Activated CD8-positive, alpha-beta T cell treated with anti-CD3 and anti-CD28 coated beads for 36 hours (primary cell): ENCODE data around the gene SHANK2. TPM values are rescaled to one million over a fixed set of nuclear protein-coding genes. Genes with fewer than 3 reads are reported as not detected.

Source experiments
- ATAC-seq: fragments of 200-7000 bp; cut with Tn5 transposase; one replicate; pipeline ENCODE4 v1.10.0; 2021; ENCODE audit warnings: mild to moderate bottlenecking, moderate library complexity
- CTCF ChIA-PET: fragments of 350-600 bp; sonication (Branson Sonifier 250); formaldehyde crosslinking; loops from one replicate; lab custom pipeline; 2021; ENCODE audit warnings: antibody characterized with exemption; lab: Charles Lee
- POLR2A ChIA-PET: fragments of 350-600 bp; sonication (Branson Sonifier 250); formaldehyde crosslinking; loops from one replicate; lab custom pipeline; 2021; ENCODE audit warnings: antibody characterized with exemption; lab: Charles Lee
- DNase-seq: peaks from one replicate; pipeline ENCODE4 v3.0.0-alpha.2; 2020
- H3K27ac Mint-ChIP-seq: one replicate; pipeline ENCODE4 v1.8.0; 2021; ENCODE audit warnings: mild to moderate bottlenecking, mixed read lengths
- H3K27me3 Mint-ChIP-seq: one replicate; pipeline ENCODE4 v1.8.0; 2021; ENCODE audit warnings: mixed read lengths
- H3K36me3 Mint-ChIP-seq: one replicate; pipeline ENCODE4 v1.8.0; 2021; ENCODE audit warnings: low read depth, mixed read lengths
- H3K4me1 Mint-ChIP-seq: one replicate; pipeline ENCODE4 v1.8.0; 2021; ENCODE audit warnings: low read depth, mixed read lengths
- H3K4me3 Mint-ChIP-seq: one replicate; pipeline ENCODE4 v1.8.0; 2021; ENCODE audit warnings: mild to moderate bottlenecking, moderate library complexity, mixed read lengths
- H3K9me3 Mint-ChIP-seq: one replicate; pipeline ENCODE4 v1.8.0; 2021; ENCODE audit warnings: mixed read lengths
- intact Hi-C: fragments of 100-400 bp; cut with micrococcal nuclease; formaldehyde crosslinking; loops from one replicate; pipeline ENCODE4 v1.10.0; 2022
- total RNA-seq, 2 experiments: library from RNA; stranded (reverse); gene quantifications; one replicate each; pipeline ENCODE4 v1.2.3, GENCODE V29; 2021
- TF ChIP-seq, protein P1 (sequence below): fragments of 200-600 bp; IDR thresholded peaks from one replicate; pipeline ENCODE4 v1.8.0; 2022; ENCODE audit warnings: antibody characterized with exemption, mild to moderate bottlenecking

SHANK2 gene
- total RNA-seq, 2 experiments from 2014 or later, result not detected

DNA sequence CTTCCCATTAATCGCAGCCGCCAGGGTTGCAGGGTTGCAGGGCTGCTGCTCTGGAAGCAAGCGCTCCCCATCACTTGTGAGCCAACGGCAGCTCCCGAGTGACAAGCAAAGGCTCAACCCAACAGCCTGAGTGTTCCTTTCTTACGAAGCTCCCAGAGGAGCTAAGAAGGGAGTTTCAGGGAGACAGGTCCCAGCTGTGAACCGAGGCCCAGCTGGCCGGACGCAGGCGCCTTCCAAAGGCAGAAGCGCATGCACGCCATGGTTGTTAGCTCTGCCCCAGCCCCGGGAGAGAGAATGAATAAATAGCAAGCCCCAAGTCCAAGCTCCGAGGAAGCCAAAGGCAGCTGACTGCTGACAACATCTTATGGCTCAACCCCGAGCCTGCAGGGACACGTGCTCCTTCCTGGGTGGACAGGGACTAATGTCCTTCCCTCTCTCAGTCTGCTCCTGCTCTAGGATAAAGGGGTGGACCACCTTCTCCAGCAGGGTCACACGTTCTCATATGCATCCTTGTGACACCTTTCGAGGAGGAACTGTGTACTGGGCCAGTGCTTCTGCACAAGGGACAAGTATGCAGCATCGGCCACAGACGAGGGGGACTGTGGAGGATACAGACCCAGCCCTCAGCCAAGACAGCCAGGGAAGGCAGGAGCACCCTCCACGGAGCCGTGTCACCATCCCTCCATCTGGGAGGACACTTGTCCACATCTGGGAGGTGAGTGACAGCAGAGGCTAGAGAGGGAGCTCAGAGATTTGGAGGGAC lies 29.9 kb downstream of the SHANK2 start:
- TF ChIP-seq, protein P1, sequence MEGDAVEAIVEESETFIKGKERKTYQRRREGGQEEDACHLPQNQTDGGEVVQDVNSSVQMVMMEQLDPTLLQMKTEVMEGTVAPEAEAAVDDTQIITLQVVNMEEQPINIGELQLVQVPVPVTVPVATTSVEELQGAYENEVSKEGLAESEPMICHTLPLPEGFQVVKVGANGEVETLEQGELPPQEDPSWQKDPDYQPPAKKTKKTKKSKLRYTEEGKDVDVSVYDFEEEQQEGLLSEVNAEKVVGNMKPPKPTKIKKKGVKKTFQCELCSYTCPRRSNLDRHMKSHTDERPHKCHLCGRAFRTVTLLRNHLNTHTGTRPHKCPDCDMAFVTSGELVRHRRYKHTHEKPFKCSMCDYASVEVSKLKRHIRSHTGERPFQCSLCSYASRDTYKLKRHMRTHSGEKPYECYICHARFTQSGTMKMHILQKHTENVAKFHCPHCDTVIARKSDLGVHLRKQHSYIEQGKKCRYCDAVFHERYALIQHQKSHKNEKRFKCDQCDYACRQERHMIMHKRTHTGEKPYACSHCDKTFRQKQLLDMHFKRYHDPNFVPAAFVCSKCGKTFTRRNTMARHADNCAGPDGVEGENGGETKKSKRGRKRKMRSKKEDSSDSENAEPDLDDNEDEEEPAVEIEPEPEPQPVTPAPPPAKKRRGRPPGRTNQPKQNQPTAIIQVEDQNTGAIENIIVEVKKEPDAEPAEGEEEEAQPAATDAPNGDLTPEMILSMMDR, result no peak
- Mint-ChIP-seq H3K27me3 (peaks cover 2% of the 10 kb centered on the region), H3K9me3 (peaks cover 19% of the 10 kb centered on the region), H3K36me3 (no peaks in the 10 kb centered on the region), H3K4me3 (no peak overlapping the region), H3K27ac (no peak overlapping the region), H3K4me1 (no peaks in the 10 kb centered on the region)
- ATAC-seq, result no peak
- intact Hi-C loops, result no loop called here
- POLR2A ChIA-PET, result no interaction called here
- CTCF ChIA-PET, result no interaction called here
- no peak for DNase-seq

DNA sequence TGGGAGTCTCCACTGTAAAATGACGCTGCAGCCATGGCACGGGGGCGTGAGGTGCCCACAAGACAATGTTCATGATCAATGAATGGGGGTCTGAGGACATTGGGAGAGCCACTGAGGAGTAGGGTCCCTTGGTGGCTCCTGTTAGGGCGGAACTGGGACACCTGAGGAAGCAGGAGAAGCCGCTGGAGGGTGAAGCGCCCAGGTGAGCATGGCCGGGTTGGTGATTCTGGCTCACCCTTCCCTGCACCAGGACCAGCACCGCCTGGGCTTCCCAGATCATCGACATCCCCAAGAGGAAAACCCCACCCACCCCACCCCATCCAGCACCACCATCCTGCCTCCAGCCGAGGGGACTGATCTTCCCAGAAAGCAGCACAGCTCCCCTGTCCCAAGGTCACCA lies 30.6 kb downstream of the SHANK2 start:
- peaks cover 2% of the 10 kb centered on the region for H3K27me3 Mint-ChIP-seq
- TF ChIP-seq, protein P1, result no peak
- intact Hi-C loops, result no loop called here
- H3K9me3 Mint-ChIP-seq, result peaks cover 12% of the 10 kb centered on the region
- DNase-seq (no peak), ATAC-seq (no peak)
- H3K4me3 Mint-ChIP-seq, result no peak overlapping the region
- CTCF ChIA-PET, result no interaction called here
- H3K36me3 Mint-ChIP-seq, result no peaks in the 10 kb centered on the region
- H3K27ac Mint-ChIP-seq, result no peak overlapping the region
- POLR2A ChIA-PET, result no interaction called here
- no peaks in the 10 kb centered on the region for H3K4me1 Mint-ChIP-seq

DNA sequence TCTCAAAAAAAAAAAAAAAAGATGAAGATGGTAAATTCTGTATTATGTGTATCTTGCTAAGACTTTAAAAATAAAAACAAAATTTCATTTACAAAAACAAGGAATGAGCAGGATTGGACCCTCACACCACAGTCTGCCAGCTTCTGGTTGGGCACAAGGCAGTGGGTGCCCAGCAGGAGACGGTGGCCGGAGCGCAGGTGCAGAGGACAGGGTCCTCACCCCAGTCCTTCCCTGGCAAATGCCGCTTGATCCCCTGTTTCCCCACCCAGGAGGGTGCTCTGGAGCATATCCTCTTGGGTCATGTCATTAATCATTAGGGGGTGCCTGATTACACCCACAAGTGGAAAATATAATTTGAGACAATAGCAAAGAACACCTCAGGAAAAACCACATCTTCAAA lies 31.2 kb downstream of the SHANK2 start:
- Mint-ChIP-seq H3K27me3 (peaks cover 3% of the 10 kb centered on the region), H3K36me3 (no peaks in the 10 kb centered on the region), H3K4me3 (no peak overlapping the region), H3K27ac (no peak overlapping the region), H3K4me1 (no peaks in the 10 kb centered on the region), H3K9me3 (peaks cover 11% of the 10 kb centered on the region)
- TF ChIP-seq, protein P1, result no peak
- DNase-seq (no peak), ATAC-seq (no peak)
- ChIA-PET POLR2A (no interaction called here), CTCF (no interaction called here)
- intact Hi-C loops, result no loop called here

DNA sequence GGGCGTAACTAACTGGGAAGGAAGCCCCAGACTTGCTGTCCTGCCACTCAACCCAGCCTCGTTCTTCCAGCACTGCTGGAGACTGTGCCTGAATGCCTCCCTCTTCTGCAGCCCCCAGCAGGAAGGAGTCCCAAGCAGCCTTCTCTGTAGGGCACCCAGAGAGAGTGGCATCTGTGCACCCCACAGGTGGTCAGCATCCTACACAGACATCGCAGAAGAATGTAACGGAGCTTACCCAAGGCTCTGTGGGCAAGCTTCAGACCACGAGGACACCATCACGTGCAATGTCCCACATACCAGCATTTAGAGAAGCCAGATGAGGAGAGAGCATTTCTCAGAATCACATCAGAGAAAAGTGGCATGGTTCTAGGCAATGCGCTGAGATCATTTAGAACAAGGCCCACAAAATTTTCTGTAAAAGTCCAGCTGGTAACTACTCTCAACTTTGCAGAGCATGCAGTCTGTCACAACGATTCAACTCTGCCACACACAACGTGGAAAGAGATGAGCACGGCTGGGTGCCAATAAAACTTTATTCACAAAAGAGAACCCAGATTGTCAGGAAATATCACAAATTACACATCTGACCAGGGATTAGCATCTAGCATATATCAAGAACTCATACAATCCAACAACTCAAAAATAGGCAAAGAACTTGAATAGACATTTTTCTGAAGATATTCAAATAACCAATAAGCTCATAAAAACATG lies 33.4 kb downstream of the SHANK2 start:
- intact Hi-C loops, result no loop called here
- DNase-seq, result no peak
- Mint-ChIP-seq H3K4me3 (no peak overlapping the region), H3K27ac (no peak overlapping the region), H3K36me3 (no peaks in the 10 kb centered on the region), H3K9me3 (no peaks in the 10 kb centered on the region), H3K27me3 (peaks cover 6% of the 10 kb centered on the region), H3K4me1 (no peaks in the 10 kb centered on the region)
- TF ChIP-seq, protein P1, result no peak
- POLR2A ChIA-PET, result no interaction called here
- CTCF ChIA-PET, result no interaction called here
- ATAC-seq, result no peak

DNA sequence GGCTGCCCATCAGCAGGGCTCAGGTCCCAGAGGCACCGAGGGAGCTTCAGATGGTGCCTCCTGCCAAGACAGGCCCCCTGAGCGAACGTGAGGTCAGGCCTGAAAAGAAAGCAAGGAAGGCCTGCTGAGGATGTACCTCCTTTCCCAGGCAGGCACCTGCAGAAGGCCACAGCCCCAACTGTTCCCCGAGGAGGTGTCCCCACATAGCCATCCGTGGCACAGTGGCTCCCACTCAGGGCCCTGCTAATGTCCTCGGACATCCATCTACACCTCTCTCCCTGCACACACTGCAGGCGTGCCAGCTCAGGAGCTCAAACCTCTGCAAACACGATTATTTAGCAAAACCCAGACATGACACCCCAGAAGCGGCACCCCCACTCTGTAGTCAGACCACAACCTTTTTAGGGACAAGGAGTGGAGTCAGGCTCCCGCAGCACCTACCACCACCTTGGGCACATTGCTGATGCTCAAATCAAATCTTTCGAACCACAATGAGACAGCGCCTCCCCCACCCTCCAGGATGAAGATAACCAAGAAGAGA lies 36.9 kb downstream of the SHANK2 start:
- CTCF ChIA-PET, result no interaction called here

More for the DNA sequence above, 36.9 kb downstream of the SHANK2 start:
- no peak overlapping the region for H3K27ac Mint-ChIP-seq
- intact Hi-C loops, result no loop called here
- DNase-seq (no peak), ATAC-seq (no peak)
- H3K27me3 Mint-ChIP-seq, result peaks cover 6% of the 10 kb centered on the region
- H3K9me3 Mint-ChIP-seq, result no peaks in the 10 kb centered on the region
- POLR2A ChIA-PET, result no interaction called here
- no peaks in the 10 kb centered on the region for H3K4me1 Mint-ChIP-seq
- H3K4me3 Mint-ChIP-seq, result no peak overlapping the region
- no peaks in the 10 kb centered on the region for H3K36me3 Mint-ChIP-seq
- TF ChIP-seq, protein P1, result no peak
